Measurements from ENCODE around the gene ZC3HAV1. TPM values are rescaled to one million over a fixed set of nuclear protein-coding genes. Genes with fewer than 3 reads are reported as not detected.

The ZC3HAV1 gene
- 36.0 TPM for total RNA-seq
- long read RNA-seq, full-length matches to known transcripts = 18 of 28 reads
- long read RNA-seq, partial matches to known transcripts = 3 of 28 reads
- long read RNA-seq, other reads (novel, unspliced or antisense) = 7 of 28 reads

DNA sequence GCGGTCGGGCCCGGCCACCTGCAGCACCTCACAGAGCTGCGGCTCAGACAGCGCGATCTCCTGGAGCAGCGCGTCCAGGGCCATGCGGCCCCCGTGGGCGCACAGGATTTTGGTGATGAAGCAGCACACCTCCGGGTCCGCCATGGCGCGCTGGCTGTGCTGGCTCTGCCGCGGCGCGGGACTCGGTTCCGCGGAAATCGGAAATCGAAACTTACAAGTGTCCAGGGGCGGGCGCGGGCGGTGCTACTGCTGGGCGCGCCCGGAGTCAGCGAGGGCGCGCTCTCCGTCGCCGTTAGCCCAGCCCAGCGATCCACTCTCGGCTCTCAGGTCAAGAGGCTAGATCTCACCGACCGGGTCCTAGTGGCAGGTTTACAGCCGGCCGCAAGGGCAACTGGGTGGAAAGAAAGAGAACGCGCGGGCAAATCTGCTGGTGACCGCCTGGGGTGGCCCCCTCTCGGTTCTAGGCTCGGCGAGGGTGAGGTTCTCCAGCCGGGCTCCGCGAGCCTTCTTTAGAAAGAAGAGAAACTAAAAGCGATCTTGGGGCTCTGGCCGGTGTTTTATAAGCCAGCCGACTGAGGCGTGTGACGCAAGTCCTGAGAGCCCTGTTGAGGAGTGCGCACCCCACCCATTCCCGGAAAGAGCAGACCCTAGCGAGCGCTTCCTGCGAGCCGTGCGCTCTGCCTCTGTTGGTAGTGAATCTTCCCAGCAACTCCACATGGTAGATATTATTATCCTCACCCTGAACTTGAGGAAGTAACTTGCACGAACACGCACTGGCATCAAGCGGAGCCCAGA lies at the start of gene ZC3HAV1:
Gene ZC3HAV1 (minus strand): TSS at position 533 of the 795 bp plus-strand sequence. CDS start 389 bp downstream, at position 144.
- DNase-seq (peak; percentile 95), ATAC-seq (peak; percentile 94)
- H3K36me3 ChIP-seq = no peaks in the 10 kb centered on the region
- H3K9me3 ChIP-seq = no peaks in the 10 kb centered on the region
- peaks cover 13% of the 10 kb centered on the region for H3K4me1 ChIP-seq
- intact Hi-C loops (cut with DNase I) = no loop called here
- TF ChIP-seq, protein P1, sequence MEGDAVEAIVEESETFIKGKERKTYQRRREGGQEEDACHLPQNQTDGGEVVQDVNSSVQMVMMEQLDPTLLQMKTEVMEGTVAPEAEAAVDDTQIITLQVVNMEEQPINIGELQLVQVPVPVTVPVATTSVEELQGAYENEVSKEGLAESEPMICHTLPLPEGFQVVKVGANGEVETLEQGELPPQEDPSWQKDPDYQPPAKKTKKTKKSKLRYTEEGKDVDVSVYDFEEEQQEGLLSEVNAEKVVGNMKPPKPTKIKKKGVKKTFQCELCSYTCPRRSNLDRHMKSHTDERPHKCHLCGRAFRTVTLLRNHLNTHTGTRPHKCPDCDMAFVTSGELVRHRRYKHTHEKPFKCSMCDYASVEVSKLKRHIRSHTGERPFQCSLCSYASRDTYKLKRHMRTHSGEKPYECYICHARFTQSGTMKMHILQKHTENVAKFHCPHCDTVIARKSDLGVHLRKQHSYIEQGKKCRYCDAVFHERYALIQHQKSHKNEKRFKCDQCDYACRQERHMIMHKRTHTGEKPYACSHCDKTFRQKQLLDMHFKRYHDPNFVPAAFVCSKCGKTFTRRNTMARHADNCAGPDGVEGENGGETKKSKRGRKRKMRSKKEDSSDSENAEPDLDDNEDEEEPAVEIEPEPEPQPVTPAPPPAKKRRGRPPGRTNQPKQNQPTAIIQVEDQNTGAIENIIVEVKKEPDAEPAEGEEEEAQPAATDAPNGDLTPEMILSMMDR (IDR thresholded peaks at IDR 0.05) = no peak
- H3K4me3 ChIP-seq = peak within 1 kb of the TSS; percentile 98
- H3K27me3 ChIP-seq = no peaks in the 10 kb centered on the region
- H3K27ac ChIP-seq = peak within 1 kb of the TSS; percentile 99

DNA sequence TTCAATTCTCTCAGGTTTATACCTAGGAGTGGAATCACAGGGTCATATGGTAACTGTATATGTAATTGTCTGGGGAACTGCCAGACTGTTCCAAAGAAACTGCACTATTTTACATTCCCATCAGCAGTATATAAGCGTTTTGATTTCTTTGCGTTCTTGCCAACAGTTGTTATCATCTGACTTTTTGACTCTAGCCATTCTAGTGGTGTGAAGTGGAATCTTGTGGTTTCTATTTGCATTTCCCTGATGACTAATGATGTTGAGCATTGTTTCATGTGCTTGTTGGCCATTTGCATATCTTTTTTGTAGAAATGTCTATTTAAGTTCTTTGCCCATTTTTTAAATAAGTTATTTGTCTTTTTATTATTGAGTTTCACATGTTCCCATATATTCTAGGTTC lies 44.3 kb upstream of the ZC3HAV1 start:
- Histone ChIP-seq H3K27ac (no peak overlapping the region), H3K4me1 (no peaks in the 10 kb centered on the region), H3K9me3 (no peaks in the 10 kb centered on the region), H3K4me3 (no peak overlapping the region), H3K36me3 (no peaks in the 10 kb centered on the region), H3K27me3 (no peaks in the 10 kb centered on the region)
- intact Hi-C loops (cut with DNase I) = no loop called here
- DNase-seq (no peak), ATAC-seq (peak; percentile 80)
- TF ChIP-seq, protein P1 (IDR thresholded peaks at IDR 0.05) = no peak

DNA sequence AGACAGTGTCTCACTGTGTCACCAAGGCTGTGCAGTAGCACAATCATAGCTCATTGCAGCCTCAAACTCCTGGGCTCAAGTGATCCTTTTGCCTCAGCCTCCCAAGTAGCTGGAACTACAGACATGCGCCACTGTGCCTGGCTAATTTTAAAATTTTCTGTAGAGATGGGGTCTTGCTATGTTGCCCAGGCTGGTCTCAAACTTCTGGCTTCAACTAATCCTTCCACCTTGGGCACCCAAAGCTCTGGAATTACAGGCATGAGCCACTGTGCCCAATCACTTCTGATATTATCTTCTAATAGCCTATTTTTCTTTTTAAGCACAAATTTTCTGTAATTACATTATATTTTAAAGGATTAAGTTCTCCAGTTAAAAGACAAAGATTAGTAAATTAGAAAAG lies 42.6 kb upstream of the ZC3HAV1 start:
- ATAC-seq (no peak), DNase-seq (no peak)
- Histone ChIP-seq H3K27ac (no peak overlapping the region), H3K4me1 (no peaks in the 10 kb centered on the region), H3K9me3 (no peaks in the 10 kb centered on the region), H3K36me3 (no peaks in the 10 kb centered on the region), H3K4me3 (no peak overlapping the region), H3K27me3 (no peaks in the 10 kb centered on the region)
- intact Hi-C loops (cut with DNase I) = no loop called here
- TF ChIP-seq, protein P1 (IDR thresholded peaks at IDR 0.05) = no peak

DNA sequence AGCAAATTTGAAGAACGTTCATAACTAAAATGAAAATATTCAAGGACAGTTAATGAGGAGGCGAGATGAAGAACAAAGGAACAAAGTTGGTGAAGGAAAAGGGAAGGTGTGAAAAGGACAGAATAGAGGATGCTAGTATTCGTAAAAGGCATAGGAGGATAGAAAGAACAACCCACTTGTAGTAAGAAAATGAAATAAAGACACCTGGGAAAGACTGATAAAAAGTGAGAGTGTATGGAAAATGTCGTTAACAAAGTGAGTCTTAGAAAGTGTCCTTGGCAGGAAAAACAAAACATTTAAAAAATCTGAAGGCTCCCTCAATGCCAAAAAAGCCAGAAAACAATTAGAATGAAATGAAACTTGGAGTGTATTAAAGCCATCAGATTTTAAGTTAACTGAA lies 29.6 kb upstream of the ZC3HAV1 start:
- DNase-seq (no peak), ATAC-seq (no peak)
- Histone ChIP-seq H3K9me3 (no peaks in the 10 kb centered on the region), H3K4me3 (no peak overlapping the region), H3K27me3 (no peaks in the 10 kb centered on the region), H3K36me3 (no peaks in the 10 kb centered on the region), H3K4me1 (peaks cover 6% of the 10 kb centered on the region), H3K27ac (no peak overlapping the region)
- intact Hi-C loops (cut with DNase I) = no loop called here
- TF ChIP-seq, protein P1 (IDR thresholded peaks at IDR 0.05) = no peak

DNA sequence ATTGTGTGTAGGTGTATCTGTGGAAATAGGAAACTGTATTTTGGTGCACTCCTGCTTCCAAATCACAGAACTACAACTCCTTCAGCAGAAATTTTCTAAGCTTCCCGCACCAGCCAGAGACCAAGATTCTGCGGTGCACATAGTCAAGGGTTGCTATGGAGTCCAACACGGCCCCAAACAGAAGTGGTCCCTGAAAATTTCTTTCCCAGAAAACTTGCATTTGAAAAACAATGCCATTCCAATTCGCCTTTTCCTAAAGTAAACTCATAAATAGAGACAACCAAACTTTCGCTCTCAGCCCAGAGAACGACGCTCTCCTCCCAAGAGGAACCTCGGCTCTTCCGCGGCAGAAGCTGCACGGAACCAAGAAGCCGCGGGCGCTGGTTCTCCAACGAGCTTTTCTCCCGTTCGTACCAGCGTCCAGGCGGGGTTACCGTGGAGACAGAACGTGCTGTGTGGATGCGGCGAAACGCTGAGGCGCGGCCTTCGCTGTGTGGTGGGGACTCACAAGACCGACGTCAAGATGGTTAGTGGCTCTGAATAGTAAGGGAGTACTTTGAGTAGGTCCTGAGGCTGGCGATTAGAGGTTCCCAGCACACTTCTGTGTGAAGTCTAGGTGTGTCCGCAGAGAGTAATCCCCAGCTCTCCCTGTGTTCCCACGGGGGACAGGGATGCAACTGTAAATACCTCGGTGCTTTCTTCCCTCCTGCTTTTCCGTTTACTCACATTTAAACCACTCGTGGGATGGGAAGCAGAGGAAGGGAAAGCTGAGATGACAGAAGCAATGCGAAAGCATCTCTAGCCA lies 24.0 kb upstream of the ZC3HAV1 start:
- Histone ChIP-seq H3K9me3 (no peaks in the 10 kb centered on the region), H3K4me3 (peak overlapping the region; percentile 60), H3K27me3 (no peaks in the 10 kb centered on the region), H3K36me3 (no peaks in the 10 kb centered on the region), H3K27ac (peak overlapping the region; percentile 75), H3K4me1 (peaks cover 8% of the 10 kb centered on the region)
- ATAC-seq (peak; percentile 99), DNase-seq (peak; percentile 94)
- TF ChIP-seq, protein P1 (IDR thresholded peaks at IDR 0.05) = no peak
- intact Hi-C loops (cut with DNase I) = no loop called here
